Measurements from ENCODE around the gene PYY. TPM values are rescaled to one million over a fixed set of nuclear protein-coding genes. Genes with fewer than 3 reads are reported as not detected.
"Not testable (repeated sequence)": the region's sequence is repeated elsewhere in the genome, so short reads cannot be mapped to it uniquely, and the experiment has no call there.

Gene PYY
- total RNA-seq, 1 donor from 2014 or later, result not detected

GRCh38 chr17:43939886-43940285 is 13.9 kb downstream of the PYY start:
- H3K79me2 ChIP-seq (ENCODE audit: low read depth), result no peaks in the 10 kb centered on the region
- Mint-ChIP-seq H3K9me3 (no peaks in the 10 kb centered on the region), H3K36me3 (peaks cover 2% of the 10 kb centered on the region), H3K4me3 (no peak overlapping the region), H3K27ac (no peak overlapping the region), H3K4me1 (peaks cover 26% of the 10 kb centered on the region), H3K27me3 (ENCODE audit: insufficient read depth, low read depth) (peaks cover 9% of the 10 kb centered on the region)
- no peaks in the 10 kb centered on the region for H3K36me3 ChIP-seq
- peaks cover 39% of the 10 kb centered on the region for H3K27me3 ChIP-seq
- H3F3A ChIP-seq (ENCODE audit: low read depth), result no peaks in the 10 kb centered on the region
- H3K4me3 ChIP-seq, result no peak overlapping the region
- no peaks in the 10 kb centered on the region for H3K9me3 ChIP-seq (ENCODE audit: low read depth)
- no peak overlapping the region for H3K27ac ChIP-seq
- H2AFZ ChIP-seq (replicated peaks), result no peak overlapping the region
- no peaks in the 10 kb centered on the region for H4K20me1 ChIP-seq (ENCODE audit: low read depth)
- H3K4me1 ChIP-seq, result peaks cover 9% of the 10 kb centered on the region
- H3K9ac ChIP-seq, result no peak overlapping the region
- no peak overlapping the region for H3K4me2 ChIP-seq
- no peak for TF ChIP-seq EZH2 (IDR thresholded peaks at IDR 0.05)
- TF ChIP-seq CTCF (IDR thresholded peaks at IDR 0.05), result no peak
- no peak for TF ChIP-seq EZH2phosphoT487 (IDR thresholded peaks at IDR 0.05)
- DNase-seq (ENCODE audit: low spot score), result no peak

GRCh38 chr17:43939452-43939851 is 14.3 kb downstream of the PYY start:
- not testable (repeated sequence) for H3F3A ChIP-seq (ENCODE audit: low read depth); H3K27ac Mint-ChIP-seq

GRCh38 chr17:43938838-43939182 is 14.9 kb downstream of the PYY start:
- H3K9me3 Mint-ChIP-seq, result no peaks in the 10 kb centered on the region
- H3K4me3 ChIP-seq, result no peak overlapping the region

More at GRCh38 chr17:43939452-43939851, 14.3 kb downstream of the PYY start:
- not testable (repeated sequence) for H3K4me3 ChIP-seq; DNase-seq (ENCODE audit: low spot score); H3K27me3 Mint-ChIP-seq (ENCODE audit: insufficient read depth, low read depth); H2AFZ ChIP-seq (replicated peaks); H3K4me1 ChIP-seq; H3K4me2 ChIP-seq; H3K9ac ChIP-seq; H4K20me1 ChIP-seq (ENCODE audit: low read depth); H3K27ac ChIP-seq; H3K36me3 ChIP-seq; H3K9me3 Mint-ChIP-seq; H3K36me3 Mint-ChIP-seq; H3K4me3 Mint-ChIP-seq; H3K9me3 ChIP-seq (ENCODE audit: low read depth); H3K79me2 ChIP-seq (ENCODE audit: low read depth)
- H3K4me1 Mint-ChIP-seq, result peaks cover 30% of the 10 kb centered on the region
- H3K27me3 ChIP-seq, result peaks cover 39% of the 10 kb centered on the region

More at GRCh38 chr17:43938838-43939182, 14.9 kb downstream of the PYY start:
- Histone ChIP-seq H3K4me2 (no peak overlapping the region), H3K4me1 (peaks cover 9% of the 10 kb centered on the region), H4K20me1 (ENCODE audit: low read depth) (no peaks in the 10 kb centered on the region), H3K36me3 (no peaks in the 10 kb centered on the region), H3K9ac (no peak overlapping the region), H3F3A (ENCODE audit: low read depth) (no peaks in the 10 kb centered on the region), H3K27me3 (peaks cover 39% of the 10 kb centered on the region), H2AFZ (replicated peaks) (no peak overlapping the region), H3K79me2 (ENCODE audit: low read depth) (no peaks in the 10 kb centered on the region), H3K9me3 (ENCODE audit: low read depth) (no peaks in the 10 kb centered on the region), H3K27ac (no peak overlapping the region)
- peak overlapping the region; percentile 58 for H3K4me3 Mint-ChIP-seq
- DNase-seq (ENCODE audit: low spot score), result peak; percentile 38
- H3K27me3 Mint-ChIP-seq (ENCODE audit: insufficient read depth, low read depth), result peaks cover 9% of the 10 kb centered on the region
- TF ChIP-seq EZH2phosphoT487 (IDR thresholded peaks at IDR 0.05) (no peak), CTCF (IDR thresholded peaks at IDR 0.05) (no peak), EZH2 (IDR thresholded peaks at IDR 0.05) (no peak)
- H3K27ac Mint-ChIP-seq, result no peak overlapping the region
- H3K4me1 Mint-ChIP-seq, result peaks cover 29% of the 10 kb centered on the region
- peaks cover 2% of the 10 kb centered on the region for H3K36me3 Mint-ChIP-seq

All from neural progenitor cell (in vitro differentiated cells).